ENCODE results near the gene DOP1B. TPM values are rescaled to one million over a fixed set of nuclear protein-coding genes. Genes with fewer than 3 reads are reported as not detected.
"Not testable (repeated sequence)": the region's sequence is repeated elsewhere in the genome, so short reads cannot be mapped to it uniquely, and the experiment has no call there.

The DOP1B gene
- polyA plus RNA-seq, 3 donors from 2014 or later, result 2.5 to 15.5 (median 4.5) TPM

DNA sequence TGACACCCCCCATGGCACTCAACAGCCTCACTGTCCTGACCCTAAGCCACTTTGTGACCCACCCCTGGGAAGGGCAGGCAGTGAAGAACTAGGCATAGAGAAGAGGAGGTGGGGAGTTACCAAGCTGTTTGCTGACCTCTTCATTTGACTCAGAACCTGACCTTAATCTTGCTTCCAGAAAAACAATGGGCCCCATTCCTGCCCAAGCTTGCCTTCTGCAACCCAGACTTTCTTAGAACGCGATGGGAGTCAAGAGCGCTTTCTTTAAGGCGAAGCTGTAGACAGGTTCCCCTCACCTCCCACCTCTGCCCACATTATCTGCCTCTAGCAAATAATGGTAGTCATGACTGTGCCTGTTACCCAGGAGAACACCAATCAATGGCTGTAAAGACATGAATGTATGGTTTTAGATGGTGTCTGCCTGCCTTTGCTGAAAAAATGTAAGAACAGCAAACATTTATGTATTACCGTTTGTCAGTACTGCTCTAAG lies 30.0 kb upstream of the DOP1B start:
- peak overlapping the region in 1 of 6 donors; percentile 30 for H3K27ac Mint-ChIP-seq
- no peak overlapping the region for H3K4me3 Mint-ChIP-seq

DNA sequence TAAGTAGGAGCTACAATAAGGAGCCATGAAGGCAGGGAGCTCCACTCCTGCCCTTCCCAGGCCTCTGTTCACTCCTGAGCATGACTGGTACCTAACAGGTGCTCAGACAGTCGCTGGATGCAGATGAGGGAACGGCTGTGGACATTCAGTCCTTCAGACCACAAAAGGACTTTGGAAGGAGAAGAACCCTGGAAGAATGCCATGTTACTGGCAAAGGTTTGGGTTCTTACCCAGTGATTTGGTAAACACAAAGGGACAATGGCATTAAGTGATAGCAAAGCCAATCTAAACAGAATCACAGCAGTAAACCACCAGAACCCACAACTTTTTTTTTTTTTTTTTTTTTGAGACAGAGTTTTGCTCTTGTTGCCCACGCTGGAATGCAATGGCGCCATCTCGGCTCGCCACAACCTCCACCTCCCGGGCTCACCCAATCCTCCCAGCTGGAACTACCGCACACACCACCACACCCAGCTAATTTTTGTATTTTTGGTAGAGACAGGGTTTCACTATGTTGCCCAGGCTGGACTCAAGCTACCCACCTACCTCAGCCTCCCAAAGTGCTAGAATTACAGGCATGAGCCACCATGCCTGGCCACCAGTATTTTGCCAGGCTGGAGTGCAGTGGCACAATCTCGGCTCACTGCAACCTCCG lies 29.2 kb upstream of the DOP1B start:
- Mint-ChIP-seq H3K9me3 (no peaks in the 10 kb centered on the region), H3K27ac (peak overlapping the region in 2 of 6 donors; percentile 15 to 31), H3K27me3 (ENCODE audit: low read depth in 3 of 3) (peaks cover 0 to 3% (median 2%) of the 10 kb centered on the region in 3 donors), H3K4me1 (peaks cover 12% of the 10 kb centered on the region in 2 donors), H3K4me3 (peak overlapping the region in 2 of 5 donors; percentile 5 to 42), H3K36me3 (peaks cover 0 to 3% (median 0%) of the 10 kb centered on the region in 3 donors)
- DNase-seq, result no peak

More for the DNA sequence above, 30.0 kb upstream of the DOP1B start:
- no peak for DNase-seq
- peaks cover 0 to 3% (median 3%) of the 10 kb centered on the region in 3 donors for H3K27me3 Mint-ChIP-seq (ENCODE audit: low read depth in 3 of 3)
- H3K4me1 Mint-ChIP-seq, result peaks cover 12% of the 10 kb centered on the region in 2 donors
- H3K36me3 Mint-ChIP-seq, result no peaks in the 10 kb centered on the region
- no peaks in the 10 kb centered on the region for H3K9me3 Mint-ChIP-seq

DNA sequence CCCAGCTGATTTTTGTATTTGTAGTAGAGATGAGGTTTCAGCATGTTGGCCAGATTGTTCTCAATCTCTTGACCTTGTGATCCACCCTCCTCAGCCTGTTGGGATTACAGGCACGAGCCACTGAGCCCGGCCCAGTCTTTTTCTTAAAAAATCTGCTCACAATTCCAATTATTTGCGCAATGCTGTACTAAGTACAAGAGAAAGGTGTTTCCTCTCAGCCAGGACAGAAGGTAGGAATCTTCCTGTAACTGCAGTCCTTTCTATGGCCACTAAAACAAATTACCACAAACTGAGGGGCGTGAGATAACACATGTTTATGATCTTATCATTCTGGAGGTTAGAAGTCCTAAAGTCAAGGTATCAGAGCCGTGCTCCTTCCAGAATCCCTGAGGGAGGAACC lies 28.6 kb upstream of the DOP1B start:
- Mint-ChIP-seq H3K36me3 (peaks cover 0 to 3% (median 0%) of the 10 kb centered on the region in 3 donors), H3K27me3 (ENCODE audit: low read depth in 3 of 3) (peaks cover 0 to 3% (median 0%) of the 10 kb centered on the region in 3 donors), H3K4me3 (peak overlapping the region in 3 of 5 donors; percentile 7 to 20 (median 15)), H3K9me3 (no peaks in the 10 kb centered on the region), H3K27ac (peak overlapping the region in 1 of 6 donors; percentile 31), H3K4me1 (peaks cover 12% of the 10 kb centered on the region in 2 donors)
- DNase-seq, result no peak

DNA sequence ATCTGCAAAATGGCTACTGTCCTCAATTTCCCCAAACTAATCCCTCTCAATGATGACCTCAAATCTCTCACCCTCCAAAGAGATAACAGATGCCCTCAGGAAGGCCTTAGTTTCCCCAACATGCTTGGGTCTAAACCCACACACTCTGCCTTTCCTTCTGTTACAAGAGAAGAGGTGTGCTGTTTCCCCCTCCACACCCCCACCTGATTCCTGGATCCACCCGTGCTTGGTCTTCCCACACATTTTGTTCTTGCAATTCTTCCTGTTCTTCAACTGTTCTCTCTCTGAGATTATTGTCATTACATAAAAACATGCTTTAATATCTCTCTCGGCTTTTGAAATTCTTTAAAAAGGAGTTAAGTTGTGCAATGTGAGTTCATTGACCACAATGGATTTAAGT lies 27.4 kb upstream of the DOP1B start:
- peaks cover 0 to 3% (median 0%) of the 10 kb centered on the region in 3 donors for H3K27me3 Mint-ChIP-seq (ENCODE audit: low read depth in 3 of 3)
- H3K4me3 Mint-ChIP-seq, result peak overlapping the region; percentile 37 to 78 (median 61)
- H3K36me3 Mint-ChIP-seq, result peaks cover 0 to 3% (median 0%) of the 10 kb centered on the region in 3 donors
- H3K4me1 Mint-ChIP-seq, result peaks cover 15 to 16% of the 10 kb centered on the region in 2 donors
- peak overlapping the region; percentile 3 to 59 (median 38) for H3K27ac Mint-ChIP-seq
- no peaks in the 10 kb centered on the region for H3K9me3 Mint-ChIP-seq
- no peak for DNase-seq

DNA sequence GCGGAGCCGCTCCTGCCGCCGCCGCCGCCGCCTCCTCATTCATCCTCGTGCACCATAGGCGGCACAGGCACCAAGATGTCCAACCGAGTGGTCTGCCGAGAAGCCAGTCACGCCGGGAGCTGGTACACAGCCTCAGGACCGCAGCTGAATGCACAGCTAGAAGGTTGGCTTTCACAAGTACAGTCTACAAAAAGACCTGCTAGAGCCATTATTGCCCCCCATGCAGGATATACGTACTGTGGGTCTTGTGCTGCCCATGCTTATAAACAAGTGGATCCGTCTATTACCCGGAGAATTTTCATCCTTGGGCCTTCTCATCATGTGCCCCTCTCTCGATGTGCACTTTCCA lies 26.2 kb upstream of the DOP1B start:
- Mint-ChIP-seq H3K4me1 (peaks cover 20 to 21% of the 10 kb centered on the region in 2 donors), H3K4me3 (peak overlapping the region; percentile 85 to 89 (median 88)), H3K27ac (peak overlapping the region; percentile 58 to 81 (median 64))
- H3K27me3 Mint-ChIP-seq (ENCODE audit: low read depth in 3 of 3); H3K36me3 Mint-ChIP-seq; H3K9me3 Mint-ChIP-seq: not testable (repeated sequence)
- DNase-seq, result peak in 1 of 3 donors; percentile 17

DNA sequence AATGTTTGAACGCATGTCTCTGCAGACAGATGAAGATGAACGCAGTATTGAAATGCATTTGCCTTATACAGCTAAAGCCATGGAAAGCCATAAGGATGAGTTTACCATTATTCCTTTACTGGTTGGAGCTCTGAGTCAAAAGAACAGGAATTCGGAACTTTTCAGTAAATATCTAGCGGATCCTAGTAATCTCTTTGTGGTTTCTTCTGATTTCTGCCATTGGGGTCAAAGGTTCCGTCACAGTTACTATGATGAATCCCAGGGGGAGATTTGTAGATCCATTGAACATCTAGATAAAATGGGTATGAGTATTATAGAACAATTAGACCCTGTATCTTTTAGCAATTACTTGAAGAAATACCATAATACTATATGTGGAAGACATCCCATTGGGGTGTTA lies 25.8 kb upstream of the DOP1B start:
- H3K27me3 Mint-ChIP-seq (ENCODE audit: low read depth in 3 of 3); H3K9me3 Mint-ChIP-seq; DNase-seq; H3K36me3 Mint-ChIP-seq: not testable (repeated sequence)
- Mint-ChIP-seq H3K4me1 (peaks cover 19 to 20% of the 10 kb centered on the region in 2 donors), H3K27ac (peak overlapping the region in 1 of 6 donors; percentile 36), H3K4me3 (peak overlapping the region; percentile 85 to 89 (median 88))

DNA sequence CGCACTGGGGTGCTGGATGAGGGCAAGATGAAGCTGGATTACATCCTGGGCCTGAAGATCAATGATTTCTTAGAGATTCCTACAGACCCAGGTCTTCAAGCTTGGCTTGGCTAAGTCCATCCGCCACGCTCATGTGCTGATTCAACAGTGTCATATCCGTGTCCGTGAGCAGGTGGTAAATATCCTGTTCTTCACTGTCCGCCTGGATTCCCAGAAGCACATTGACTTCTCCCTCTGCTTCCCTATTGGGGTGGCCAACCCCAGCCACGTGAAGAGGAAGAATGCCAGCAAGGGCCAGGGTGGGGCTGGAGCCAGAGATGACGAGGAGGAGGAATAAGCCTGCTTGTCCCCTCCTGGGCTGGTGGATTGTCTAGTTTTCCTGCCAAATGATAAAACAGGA lies 23.9 kb upstream of the DOP1B start:
- peaks cover 23% of the 10 kb centered on the region in 2 donors for H3K4me1 Mint-ChIP-seq
- no peak for DNase-seq
- no peak overlapping the region for H3K27ac Mint-ChIP-seq
- peaks cover 0 to 3% (median 0%) of the 10 kb centered on the region in 3 donors for H3K36me3 Mint-ChIP-seq
- no peaks in the 10 kb centered on the region for H3K9me3 Mint-ChIP-seq
- H3K4me3 Mint-ChIP-seq, result no peak overlapping the region
- peaks cover 0 to 5% (median 0%) of the 10 kb centered on the region in 3 donors for H3K27me3 Mint-ChIP-seq (ENCODE audit: low read depth in 3 of 3)

DNA sequence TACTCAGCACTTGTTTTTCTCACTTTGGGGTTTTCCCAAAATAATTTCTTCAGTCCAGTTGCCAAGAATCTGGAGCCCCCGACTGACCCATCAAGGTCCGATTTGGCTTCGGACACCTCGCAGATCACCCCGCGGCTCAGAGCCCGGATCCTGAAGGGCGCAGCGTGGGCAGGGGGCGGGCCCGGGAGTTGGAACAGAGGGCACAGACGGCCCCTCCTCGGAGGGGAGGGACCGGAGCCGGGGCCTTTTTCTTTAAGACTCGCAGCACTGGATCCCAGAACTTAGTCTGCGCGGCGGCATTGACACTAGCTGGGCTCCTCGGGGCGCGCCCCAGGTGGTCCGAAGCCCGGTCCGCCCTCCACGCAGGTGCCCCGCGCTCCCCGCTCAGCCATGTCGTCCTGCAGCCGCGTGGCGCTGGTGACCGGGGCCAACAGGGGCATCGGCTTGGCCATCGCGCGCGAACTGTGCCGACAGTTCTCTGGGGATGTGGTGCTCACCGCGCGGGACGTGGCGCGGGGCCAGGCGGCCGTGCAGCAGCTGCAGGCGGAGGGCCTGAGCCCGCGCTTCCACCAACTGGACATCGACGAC lies 21.7 kb upstream of the DOP1B start, which contains the start of gene CBR3:
CBR3 (plus strand) TSS at position 277 of the 588 bp plus-strand sequence; CDS start at position 391, 114 bp downstream.
- peaks cover 20 to 23% of the 10 kb centered on the region in 2 donors for H3K4me1 Mint-ChIP-seq
- H3K9me3 Mint-ChIP-seq, result no peaks in the 10 kb centered on the region
- peak; percentile 23 to 32 (median 28) for DNase-seq
- peaks cover 0 to 5% (median 0%) of the 10 kb centered on the region in 3 donors for H3K27me3 Mint-ChIP-seq (ENCODE audit: low read depth in 3 of 3)
- peaks cover 0 to 3% (median 0%) of the 10 kb centered on the region in 3 donors for H3K36me3 Mint-ChIP-seq
- peak within 1 kb of the TSS; percentile 88 to 93 (median 91) for H3K4me3 Mint-ChIP-seq
- H3K27ac Mint-ChIP-seq, result peak within 1 kb of the TSS in 4 of 6 donors; percentile 33 to 80 (median 60)

DNA sequence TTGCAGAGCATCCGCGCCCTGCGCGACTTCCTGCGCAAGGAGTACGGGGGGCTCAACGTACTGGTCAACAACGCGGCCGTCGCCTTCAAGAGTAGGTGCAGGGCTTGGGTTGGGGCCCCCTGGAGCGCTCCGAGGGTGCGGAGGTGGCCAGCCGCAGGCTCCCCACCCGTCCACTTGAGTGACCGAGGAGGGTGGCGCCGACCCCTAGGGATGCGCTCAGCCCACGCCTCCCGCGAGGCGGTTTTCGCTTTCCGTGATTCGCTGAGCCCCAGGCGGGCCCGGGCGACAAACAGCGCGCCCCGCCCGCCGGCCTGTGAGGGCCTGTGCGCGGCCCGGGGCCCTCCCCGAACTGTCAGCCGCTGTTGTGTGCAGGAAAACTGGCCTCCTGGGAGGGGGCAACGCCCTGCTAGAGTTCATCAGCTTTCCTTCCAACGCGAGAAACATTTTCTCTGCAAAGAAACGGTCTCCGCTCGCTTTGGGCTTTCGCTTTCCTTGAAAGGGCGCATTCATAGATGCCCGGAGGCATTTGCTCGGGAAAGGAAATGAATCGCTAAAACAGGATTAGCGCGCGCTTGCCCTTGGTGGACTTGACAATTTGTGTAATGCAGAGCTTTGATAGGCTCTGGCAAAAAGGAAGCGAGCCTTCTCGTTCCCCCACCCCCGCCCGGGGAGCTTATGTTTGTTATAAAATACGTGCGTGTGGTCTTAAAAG lies 21.1 kb upstream of the DOP1B start:
- Mint-ChIP-seq H3K4me3 (peak overlapping the region; percentile 88 to 93 (median 91)), H3K9me3 (no peaks in the 10 kb centered on the region), H3K4me1 (peaks cover 17 to 19% of the 10 kb centered on the region in 2 donors), H3K27me3 (ENCODE audit: low read depth in 3 of 3) (peaks cover 0 to 3% (median 0%) of the 10 kb centered on the region in 3 donors), H3K36me3 (peaks cover 0 to 3% (median 0%) of the 10 kb centered on the region in 3 donors), H3K27ac (peak overlapping the region in 4 of 6 donors; percentile 33 to 80 (median 60))
- DNase-seq, result peak; percentile 41 to 51 (median 42)

DNA sequence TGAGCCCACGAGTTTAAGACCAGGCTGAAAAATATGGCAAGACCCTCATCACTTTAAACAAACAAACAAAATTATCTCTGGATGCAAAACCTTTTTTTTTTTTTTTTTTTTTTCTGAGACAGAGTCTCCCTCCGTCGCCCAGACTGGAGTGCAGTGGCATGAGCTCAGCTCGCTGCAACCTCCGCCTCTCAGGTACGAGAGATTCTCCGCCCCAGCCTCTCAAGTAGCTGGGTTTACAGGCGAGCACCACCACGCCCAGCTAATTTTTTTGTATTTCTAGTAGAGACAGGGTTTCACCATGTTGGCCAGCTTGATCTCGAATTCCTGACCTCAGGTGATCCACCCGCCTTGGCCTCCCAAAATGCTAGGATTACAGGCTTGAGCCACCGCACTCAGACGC lies 16.8 kb upstream of the DOP1B start:
- H3K27ac Mint-ChIP-seq; H3K27me3 Mint-ChIP-seq (ENCODE audit: low read depth in 3 of 3); DNase-seq; H3K9me3 Mint-ChIP-seq; H3K36me3 Mint-ChIP-seq; H3K4me3 Mint-ChIP-seq: not testable (repeated sequence)
- H3K4me1 Mint-ChIP-seq, result peaks cover 10 to 16% of the 10 kb centered on the region in 2 donors

DNA sequence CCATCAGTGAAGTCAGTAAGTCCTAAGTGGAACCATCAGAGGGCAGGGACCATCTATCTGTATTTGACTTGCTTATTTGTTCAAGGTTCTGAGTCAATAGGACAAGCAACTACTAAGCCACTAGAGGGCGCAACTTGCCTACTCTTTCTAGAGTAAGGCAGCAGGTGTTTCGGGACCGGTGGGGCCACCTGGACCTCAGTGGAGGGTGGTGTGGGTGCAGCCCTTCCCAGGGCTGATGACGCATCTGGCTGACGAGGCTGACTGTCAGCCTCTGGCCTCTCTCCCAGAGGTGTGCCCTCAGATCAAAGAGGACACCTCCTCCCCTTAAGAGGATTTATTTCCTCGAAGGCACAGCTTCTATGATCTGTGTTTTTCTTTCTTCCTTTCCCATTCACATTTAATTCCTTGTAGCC lies 15.1 kb upstream of the DOP1B start:
- peak; percentile 80 to 83 (median 81) for DNase-seq
- H3K4me3 Mint-ChIP-seq, result no peak overlapping the region
- peak overlapping the region in 4 of 6 donors; percentile 38 to 88 (median 50) for H3K27ac Mint-ChIP-seq
- H3K36me3 Mint-ChIP-seq, result no peaks in the 10 kb centered on the region
- H3K9me3 Mint-ChIP-seq, result no peaks in the 10 kb centered on the region
- H3K4me1 Mint-ChIP-seq, result peaks cover 11 to 15% of the 10 kb centered on the region in 2 donors
- peaks cover 0 to 1% (median 0%) of the 10 kb centered on the region in 3 donors for H3K27me3 Mint-ChIP-seq (ENCODE audit: low read depth in 3 of 3)

DNA sequence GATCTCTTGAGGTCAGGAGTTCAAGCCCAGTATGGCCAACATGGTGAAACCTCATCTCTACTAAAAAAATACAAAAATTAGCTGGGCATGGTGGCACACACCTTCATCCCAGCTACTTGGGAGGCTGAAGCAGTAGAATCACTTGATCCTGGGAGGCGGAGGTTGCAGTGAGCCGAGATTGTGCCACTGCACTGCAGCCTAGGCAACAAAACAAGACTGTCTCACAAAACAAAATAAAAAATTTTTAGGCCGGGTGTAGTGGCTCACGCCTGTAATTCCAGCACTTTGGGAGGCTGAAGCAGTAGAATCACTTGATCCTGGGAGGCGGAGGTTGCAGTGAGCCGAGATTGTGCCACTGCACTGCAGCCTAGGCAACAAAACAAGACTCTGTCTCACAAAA lies 12.4 kb upstream of the DOP1B start:
- not testable (repeated sequence) for H3K27ac Mint-ChIP-seq; H3K36me3 Mint-ChIP-seq; H3K4me3 Mint-ChIP-seq; DNase-seq; H3K27me3 Mint-ChIP-seq (ENCODE audit: low read depth in 3 of 3); H3K9me3 Mint-ChIP-seq
- H3K4me1 Mint-ChIP-seq, result peaks cover 11 to 15% of the 10 kb centered on the region in 2 donors

DNA sequence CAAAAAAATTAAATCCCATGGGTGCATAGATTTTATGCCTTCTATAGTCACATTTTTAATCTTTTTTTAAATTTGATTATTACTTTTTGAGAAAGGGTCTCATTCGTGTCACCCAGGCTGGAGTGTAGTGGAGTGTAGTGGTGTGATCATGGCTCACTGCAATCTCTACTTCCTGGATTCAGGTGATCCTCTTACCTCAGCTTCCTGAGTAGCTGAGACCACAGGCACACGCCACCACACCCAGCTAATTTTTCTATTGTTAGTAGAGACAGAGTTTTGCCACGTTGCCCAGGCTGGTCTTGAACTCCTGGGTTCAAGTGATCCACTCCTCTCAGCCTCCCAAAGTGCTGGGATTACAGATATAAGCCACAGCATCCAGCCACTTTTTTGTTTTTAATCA lies 11.4 kb upstream of the DOP1B start:
- Mint-ChIP-seq H3K36me3 (no peaks in the 10 kb centered on the region), H3K9me3 (no peaks in the 10 kb centered on the region), H3K4me1 (peaks cover 13 to 21% of the 10 kb centered on the region in 2 donors), H3K27ac (no peak overlapping the region), H3K4me3 (no peak overlapping the region), H3K27me3 (ENCODE audit: low read depth in 3 of 3) (no peaks in the 10 kb centered on the region)
- DNase-seq, result no peak

All from immature natural killer cell (primary cell).